Regular cardiac myocyte (primary cell): ENCODE data around the gene SEMA3E. TPM values are rescaled to one million over a fixed set of nuclear protein-coding genes. Genes with fewer than 3 reads are reported as not detected.

ENCODE experiments used
- total RNA-seq: library from RNA; depleted of rRNA; stranded (reverse); fragments of >200 nt; gene quantifications from 2 replicates; pipeline ENCODE4 v1.2.3, GENCODE V29; 2014

SEMA3E gene
- total RNA-seq: 0.38 and 0.56 TPM in 2 replicates

GRCh38 chr7:83648464-83649241, at the start of gene SEMA3E:
SEMA3E (minus strand) TSS chr7:83649139.

